ENCODE measurements around the gene C4BPA. TPM values are rescaled to one million over a fixed set of nuclear protein-coding genes. Genes with fewer than 3 reads are reported as not detected.

Gene C4BPA
- total RNA-seq, 1 donor from 2014 or later: not detected

DNA sequence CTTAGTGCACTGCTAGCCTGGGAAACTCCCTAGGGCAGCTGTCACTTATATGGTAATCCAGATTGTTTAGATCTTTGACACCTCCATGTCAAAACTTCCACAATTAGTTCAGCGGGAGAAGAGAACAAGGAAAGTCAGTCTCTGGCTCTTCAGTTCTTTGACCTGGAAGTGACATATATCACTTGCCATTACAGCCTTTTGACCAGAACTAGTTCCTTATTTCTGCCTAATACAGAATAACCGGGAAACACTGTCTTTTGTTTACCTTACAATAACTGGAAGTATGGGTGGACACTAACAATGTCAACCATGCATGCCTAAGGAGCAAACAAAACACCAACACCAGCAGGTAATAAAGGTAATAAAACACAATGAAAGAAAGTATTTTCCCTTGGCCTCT, 68.3 kb downstream of the C4BPA start:
- intact Hi-C loops (cut with micrococcal nuclease): no loop called here
- DNase-seq (no peak), ATAC-seq (no peak)

DNA sequence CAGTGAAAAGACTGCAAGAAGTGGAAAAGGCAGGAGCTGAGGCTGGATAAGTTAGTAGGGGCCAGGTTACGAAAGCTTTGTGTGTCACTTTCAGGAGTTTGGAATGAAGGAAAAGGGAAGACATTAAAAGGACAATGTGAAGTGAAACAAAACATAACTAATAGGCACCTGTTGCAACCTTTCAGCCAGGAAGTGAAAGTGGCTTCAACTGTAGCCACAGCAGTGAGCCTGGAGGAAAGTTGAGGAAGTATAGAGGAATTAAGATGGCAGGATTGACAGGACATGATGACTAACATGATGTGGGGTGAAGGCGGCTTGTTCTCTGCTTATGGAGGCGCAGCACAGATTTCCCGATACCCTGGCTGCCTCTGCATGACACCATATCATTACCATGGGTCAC, 68.9 kb downstream of the C4BPA start:
- intact Hi-C loops (cut with micrococcal nuclease): no loop called here
- ATAC-seq (no peak), DNase-seq (no peak)

DNA sequence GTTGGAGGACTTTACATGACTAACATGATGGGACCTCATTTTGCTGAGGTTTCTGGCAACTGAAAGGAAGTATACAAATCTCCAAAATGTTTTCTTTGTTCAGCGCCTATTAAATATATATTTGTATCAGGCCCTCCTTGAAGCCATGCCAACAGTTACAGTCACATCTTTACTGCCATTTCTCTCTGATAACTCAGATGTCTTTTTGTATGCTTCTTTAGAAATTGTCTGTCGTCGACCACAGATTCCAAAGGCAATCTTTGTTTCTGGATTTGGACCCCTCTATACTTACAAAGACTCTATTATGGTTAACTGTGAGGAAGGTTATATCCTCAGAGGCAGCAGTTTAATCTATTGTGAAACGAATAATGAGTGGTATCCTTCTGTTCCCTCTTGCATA, 69.4 kb downstream of the C4BPA start:
- intact Hi-C loops (cut with micrococcal nuclease): no loop called here
- no peak for DNase-seq
- ATAC-seq: no peak

DNA sequence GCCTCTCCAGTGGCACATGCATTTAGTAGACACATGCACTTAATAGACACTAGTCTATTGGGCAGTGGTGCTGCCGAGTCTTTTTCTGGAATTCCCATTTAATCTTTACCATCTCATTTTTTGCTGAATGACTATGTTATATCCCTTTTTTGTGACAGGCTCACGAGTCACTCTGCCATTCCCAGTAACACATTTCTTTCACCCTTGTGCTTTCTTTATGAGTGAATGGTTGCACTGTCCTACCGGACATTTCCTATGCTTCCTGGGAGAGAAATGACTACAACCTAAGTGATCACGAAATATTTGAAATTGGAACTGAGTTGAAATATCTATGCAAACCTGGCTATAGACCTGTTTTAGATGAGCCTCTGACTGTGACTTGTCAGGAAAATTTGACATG, 70.9 kb downstream of the C4BPA start:
- intact Hi-C loops (cut with micrococcal nuclease): no loop called here
- ATAC-seq (no peak), DNase-seq (no peak)

DNA sequence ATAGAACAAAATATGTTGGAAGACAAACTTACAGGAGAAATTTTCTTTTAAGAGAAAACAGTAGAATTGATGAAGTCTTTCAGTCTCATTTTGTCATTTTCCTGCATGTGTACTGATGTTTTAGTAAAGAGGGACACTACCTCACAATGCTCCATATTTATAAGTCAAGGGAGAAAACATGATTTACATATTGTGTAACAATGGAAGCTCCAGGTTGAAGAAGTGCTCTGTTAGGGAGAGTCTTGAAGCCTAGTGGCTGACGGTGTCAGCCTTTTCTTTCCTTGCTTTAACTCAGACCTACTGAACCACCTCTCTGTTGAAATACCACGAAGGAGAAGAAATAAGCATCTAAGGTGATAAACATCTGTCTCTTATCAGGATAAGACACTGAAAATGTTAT, 75.0 kb downstream of the C4BPA start:
- ATAC-seq (no peak), DNase-seq (no peak)
- intact Hi-C loops (cut with micrococcal nuclease): no loop called here

DNA sequence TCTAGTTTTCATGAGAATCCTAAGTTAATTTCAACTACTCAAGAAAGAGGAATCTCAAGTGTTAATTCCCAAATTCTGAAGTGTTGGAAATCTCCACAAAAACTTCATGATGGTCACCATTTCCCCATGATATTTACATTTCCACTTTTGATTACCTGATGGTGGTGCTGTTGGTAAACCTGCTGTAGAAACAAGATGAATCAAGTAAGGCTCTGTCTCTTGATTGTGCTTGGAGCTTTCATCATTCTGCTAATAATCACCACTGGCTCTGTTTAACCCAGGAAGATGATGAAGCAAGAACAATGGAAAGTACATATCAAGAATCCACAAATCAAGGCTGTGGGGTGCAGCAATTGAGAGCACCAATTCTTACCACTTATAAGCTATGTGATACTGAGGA, 77.8 kb downstream of the C4BPA start:
- DNase-seq (no peak), ATAC-seq (no peak)
- intact Hi-C loops (cut with micrococcal nuclease): loop anchor here (10.0 kb wide), 1 partner anchor 223 kb away; no protein-coding TSS in a partner anchor

DNA sequence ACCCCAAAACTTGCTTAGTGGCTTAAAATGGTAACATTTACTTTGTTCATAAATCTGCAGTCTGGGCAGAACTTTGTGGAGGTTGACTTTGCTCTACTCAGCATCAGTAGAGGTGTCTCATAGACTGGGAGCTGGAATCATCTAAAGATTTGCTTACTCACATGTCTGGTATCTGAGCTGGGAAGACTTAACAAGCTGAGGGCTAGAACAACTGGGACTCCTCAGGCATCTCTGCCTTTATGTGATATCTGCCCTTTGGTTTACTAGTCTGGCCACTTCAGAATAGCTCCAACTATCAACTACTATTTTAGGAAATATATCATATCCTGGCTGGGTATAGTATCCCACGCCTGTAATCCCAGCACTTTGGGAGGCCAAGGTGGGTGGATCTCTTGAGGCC, 82.5 kb downstream of the C4BPA start:
- no peak for DNase-seq
- no peak for ATAC-seq
- intact Hi-C loops (cut with micrococcal nuclease): loop anchor here (10.0 kb wide), 1 partner anchor 218 kb away; no protein-coding TSS in a partner anchor

DNA sequence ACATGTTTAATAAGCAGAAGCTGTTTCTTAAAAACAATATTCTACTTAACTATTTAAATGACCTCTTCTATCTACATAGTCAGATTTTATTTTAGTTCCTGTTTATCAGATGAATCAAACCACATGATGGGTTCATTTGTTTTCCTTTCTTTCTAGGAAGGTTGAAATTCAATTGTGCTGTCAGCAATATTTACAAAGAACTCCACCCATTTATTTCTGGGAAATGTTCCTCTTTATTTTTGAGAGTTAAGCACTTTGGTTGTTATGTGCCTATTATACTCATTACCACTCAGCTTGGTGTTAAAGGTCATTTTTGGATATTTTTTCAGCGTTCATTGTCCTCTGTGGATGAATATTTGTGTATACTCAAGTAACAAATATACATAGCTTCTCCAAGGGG, 84.9 kb downstream of the C4BPA start:
- no peak for DNase-seq
- ATAC-seq: no peak
- intact Hi-C loops (cut with micrococcal nuclease): loop anchor here (10.0 kb wide), 1 partner anchor 216 kb away; no protein-coding TSS in a partner anchor

DNA sequence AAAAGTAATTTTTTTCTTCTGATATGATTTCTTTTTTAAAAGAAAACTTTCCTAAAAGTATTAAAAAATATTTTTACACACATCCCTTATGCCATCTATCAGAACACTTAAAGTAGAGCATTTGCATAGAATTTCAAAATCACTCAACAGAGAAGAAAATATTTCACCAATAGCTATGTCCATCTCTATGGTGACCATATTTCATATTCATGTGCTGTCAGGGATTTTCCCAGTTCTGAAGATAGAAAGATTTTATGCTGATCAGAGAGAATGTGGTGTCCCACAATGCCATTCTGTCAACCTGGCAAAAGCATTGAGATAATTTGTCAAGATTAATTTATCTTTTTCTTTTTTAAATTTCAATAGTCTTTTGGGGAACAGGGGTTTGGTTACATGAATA, 87.0 kb downstream of the C4BPA start:
- intact Hi-C loops (cut with micrococcal nuclease): no loop called here
- DNase-seq (no peak), ATAC-seq (no peak)

DNA sequence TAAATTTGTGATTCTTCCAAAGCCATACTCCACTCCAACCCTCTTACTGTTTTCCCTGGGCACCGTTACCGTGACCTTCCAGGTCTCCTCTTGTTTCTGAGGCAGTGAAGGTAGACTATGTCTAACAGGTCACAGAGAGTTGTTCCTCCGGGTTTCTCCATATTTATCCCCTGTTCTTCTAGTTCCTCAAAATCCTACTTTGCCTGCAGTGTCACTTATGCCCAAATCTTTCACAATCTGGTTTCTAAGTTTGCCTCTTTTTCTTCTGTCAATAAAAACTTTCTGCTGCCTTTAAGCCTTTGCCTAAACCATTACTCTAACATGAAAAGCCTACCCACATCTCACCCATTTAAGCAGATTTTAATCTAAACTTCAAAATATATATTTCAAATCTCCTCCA, 87.7 kb downstream of the C4BPA start:
- no peak for ATAC-seq
- intact Hi-C loops (cut with micrococcal nuclease): no loop called here
- DNase-seq: no peak

DNA sequence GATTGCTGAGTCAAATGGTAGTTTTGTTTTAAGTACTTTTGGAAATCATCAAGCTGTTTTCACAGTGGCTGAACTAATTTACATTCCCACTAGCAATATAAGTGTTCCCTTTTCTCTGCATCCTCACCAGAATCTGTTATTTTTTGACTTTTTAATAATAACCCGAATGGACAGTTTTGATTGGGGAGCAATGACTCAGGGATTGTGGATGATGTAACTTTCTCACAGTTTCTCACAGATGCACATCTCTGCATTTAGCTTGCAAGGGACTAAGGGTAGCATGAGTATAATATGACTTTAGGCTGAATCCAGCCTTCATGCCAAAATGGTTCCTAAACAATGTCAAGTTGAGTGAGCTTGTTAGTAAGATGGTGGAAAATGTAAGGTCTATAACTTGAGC, 90.2 kb downstream of the C4BPA start:
- DNase-seq: no peak

More for the DNA sequence above, 90.2 kb downstream of the C4BPA start:
- no peak for ATAC-seq
- intact Hi-C loops (cut with micrococcal nuclease): no loop called here

Other genes starting within 250 kb of the C4BPA start
- gene IL20, start 238.6 kb upstream of the C4BPA start, total RNA-seq: not detected
- gene IL24, start 206.8 kb upstream of the C4BPA start, total RNA-seq: not detected
- gene FCMR, start 182.3 kb upstream of the C4BPA start, total RNA-seq: 6.2 TPM
- not detected for gene PIGR, start 157.8 kb upstream of the C4BPA start, total RNA-seq
- not detected for gene FCAMR, start 133.8 kb upstream of the C4BPA start, total RNA-seq
- gene C1orf116, start 71.5 kb upstream of the C4BPA start, total RNA-seq: 2.0 TPM
- gene YOD1, start 53.0 kb upstream of the C4BPA start, total RNA-seq: 4.9 TPM
- gene PFKFB2, start 51.0 kb upstream of the C4BPA start, total RNA-seq: 99.0 TPM
- not detected for gene C4BPB, start 15.4 kb upstream of the C4BPA start, total RNA-seq
- gene CD55, start 217.4 kb downstream of the C4BPA start, total RNA-seq: 72.7 TPM